MM.1S (cell line): Measurements from ENCODE around the gene GPR150.

ENCODE experiments used
- DNase-seq: peaks from one replicate; pipeline ENCODE4 v3.0.0-alpha.2; 2015
- H2AFZ ChIP-seq: fragments of 300-600 bp; sonication (generic); 2 replicates; pipeline ENCODE4 v1.6.0; 2016; ENCODE audit warnings: antibody characterized with exemption, low read length
- H3F3A ChIP-seq: fragments of 300-600 bp; sonication (generic); 2 replicates; pipeline ENCODE4 v1.6.1; 2016; ENCODE audit warnings: mild to moderate bottlenecking, antibody characterized with exemption, low read length, moderate library complexity, mixed read lengths; ENCODE audit not compliant: insufficient read depth
- H3K27ac ChIP-seq: fragments of 300-600 bp; sonication (generic); 2 replicates; pipeline ENCODE4 v1.5.1; 2016; ENCODE audit warnings: mild to moderate bottlenecking, low read length
- H3K27me3 ChIP-seq: fragments of 300-600 bp; sonication (generic); replicated peaks from 2 replicates; pipeline ENCODE4 v1.6.0; 2016; ENCODE audit warnings: low read length; ENCODE audit not compliant: insufficient read depth
- H3K36me3 ChIP-seq: fragments of 300-600 bp; sonication (generic); replicated peaks from 2 replicates; pipeline ENCODE4 v1.6.1; 2016; ENCODE audit warnings: mild to moderate bottlenecking, low read length, mixed read lengths; ENCODE audit not compliant: insufficient read depth
- H3K4me1 ChIP-seq: fragments of 300-600 bp; sonication (generic); 2 replicates; pipeline ENCODE4 v1.6.1; 2016; ENCODE audit warnings: low read length, mixed read lengths
- H3K4me2 ChIP-seq: fragments of 300-600 bp; sonication (generic); 2 replicates; pipeline ENCODE4 v1.6.0; 2016; ENCODE audit warnings: low read depth, low read length
- H3K4me3 ChIP-seq: fragments of 300-600 bp; sonication (generic); 2 replicates; pipeline ENCODE4 v1.5.1; 2016; ENCODE audit warnings: low read length, mixed read lengths
- H3K79me2 ChIP-seq: fragments of 300-600 bp; sonication (generic); 2 replicates; pipeline ENCODE4 v1.6.1; 2016; ENCODE audit warnings: mixed run types, low read length, mixed read lengths
- H3K9ac ChIP-seq: fragments of 300-600 bp; sonication (generic); 2 replicates; pipeline ENCODE4 v1.6.1; 2016; ENCODE audit warnings: low read length, mixed read lengths
- H3K9me2 ChIP-seq: fragments of 300-600 bp; sonication (generic); replicated peaks from 2 replicates; pipeline ENCODE4 v1.6.1; 2016; ENCODE audit warnings: mild to moderate bottlenecking, low read length, mixed read lengths; ENCODE audit not compliant: insufficient read depth
- H3K9me3 ChIP-seq: fragments of 300-600 bp; sonication (generic); replicated peaks from 2 replicates; pipeline ENCODE4 v1.6.1; 2016; ENCODE audit warnings: mild to moderate bottlenecking, low read length, mixed read lengths; ENCODE audit not compliant: insufficient read depth
- H4K20me1 ChIP-seq: fragments of 300-600 bp; sonication (generic); 2 replicates; pipeline ENCODE4 v1.6.1; 2016; ENCODE audit warnings: mild to moderate bottlenecking, low read length, moderate library complexity, mixed read lengths; ENCODE audit not compliant: insufficient read depth
- EZH2 ChIP-seq: fragments of 300-600 bp; sonication (generic); optimal IDR thresholded peaks from 2 replicates; pipeline ENCODE3; 2017; ENCODE audit warnings: low read depth, mild to moderate bottlenecking, antibody characterized with exemption, low read length, mixed read lengths
- EZH2phosphoT487 ChIP-seq: fragments of 300-600 bp; sonication (generic); IDR thresholded peaks from 2 replicates; pipeline ENCODE4 v1.6.1; 2018; ENCODE audit warnings: antibody characterized with exemption, low read length
- TF ChIP-seq, protein P1 (sequence below): fragments of 300-600 bp; sonication (generic); IDR thresholded peaks from 2 replicates; pipeline ENCODE4 v1.5.1; 2016; ENCODE audit warnings: antibody characterized with exemption, low read length, mixed read lengths

Gene GPR150

DNA sequence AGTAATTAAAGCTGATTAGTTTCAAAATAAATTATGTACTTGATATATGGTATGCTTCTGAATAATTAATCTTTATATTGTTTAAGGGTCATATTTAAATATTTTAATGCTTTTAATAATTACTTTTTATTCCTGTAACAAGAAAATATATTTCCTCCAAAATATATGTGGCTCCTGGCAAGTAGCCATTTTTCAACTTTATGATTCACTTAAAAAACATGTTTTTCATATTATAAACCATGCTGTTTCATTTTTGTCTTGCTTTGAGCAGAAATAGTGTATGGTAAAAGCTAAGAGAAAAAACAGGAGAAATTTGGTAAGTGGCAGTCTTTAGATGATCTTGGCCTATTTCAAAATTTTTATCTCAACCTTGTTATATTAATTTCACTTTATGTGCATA, 48.3 kb downstream of the GPR150 start:
- H3K4me1 ChIP-seq = 0 out of 2 replicates have a peak, but pooled peaks cover 5% of the 10 kb centered on the region
- no peaks in the 10 kb centered on the region for H3K27me3 ChIP-seq
- no peaks in the 10 kb centered on the region for H4K20me1 ChIP-seq
- H3K4me2 ChIP-seq = no peak overlapping the region
- TF ChIP-seq, protein P1, sequence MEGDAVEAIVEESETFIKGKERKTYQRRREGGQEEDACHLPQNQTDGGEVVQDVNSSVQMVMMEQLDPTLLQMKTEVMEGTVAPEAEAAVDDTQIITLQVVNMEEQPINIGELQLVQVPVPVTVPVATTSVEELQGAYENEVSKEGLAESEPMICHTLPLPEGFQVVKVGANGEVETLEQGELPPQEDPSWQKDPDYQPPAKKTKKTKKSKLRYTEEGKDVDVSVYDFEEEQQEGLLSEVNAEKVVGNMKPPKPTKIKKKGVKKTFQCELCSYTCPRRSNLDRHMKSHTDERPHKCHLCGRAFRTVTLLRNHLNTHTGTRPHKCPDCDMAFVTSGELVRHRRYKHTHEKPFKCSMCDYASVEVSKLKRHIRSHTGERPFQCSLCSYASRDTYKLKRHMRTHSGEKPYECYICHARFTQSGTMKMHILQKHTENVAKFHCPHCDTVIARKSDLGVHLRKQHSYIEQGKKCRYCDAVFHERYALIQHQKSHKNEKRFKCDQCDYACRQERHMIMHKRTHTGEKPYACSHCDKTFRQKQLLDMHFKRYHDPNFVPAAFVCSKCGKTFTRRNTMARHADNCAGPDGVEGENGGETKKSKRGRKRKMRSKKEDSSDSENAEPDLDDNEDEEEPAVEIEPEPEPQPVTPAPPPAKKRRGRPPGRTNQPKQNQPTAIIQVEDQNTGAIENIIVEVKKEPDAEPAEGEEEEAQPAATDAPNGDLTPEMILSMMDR = no peak
- TF ChIP-seq EZH2 (no peak), EZH2phosphoT487 (no peak)
- H3K79me2 ChIP-seq = no peaks in the 10 kb centered on the region
- H3K9me2 ChIP-seq = no peaks in the 10 kb centered on the region
- no peak overlapping the region for H3K27ac ChIP-seq
- H3K36me3 ChIP-seq = no peaks in the 10 kb centered on the region
- no peaks in the 10 kb centered on the region for H3F3A ChIP-seq
- no peak overlapping the region for H3K4me3 ChIP-seq
- no peaks in the 10 kb centered on the region for H3K9me3 ChIP-seq
- no peak for DNase-seq
- H3K9ac ChIP-seq = no peak overlapping the region
- no peak overlapping the region for H2AFZ ChIP-seq

DNA sequence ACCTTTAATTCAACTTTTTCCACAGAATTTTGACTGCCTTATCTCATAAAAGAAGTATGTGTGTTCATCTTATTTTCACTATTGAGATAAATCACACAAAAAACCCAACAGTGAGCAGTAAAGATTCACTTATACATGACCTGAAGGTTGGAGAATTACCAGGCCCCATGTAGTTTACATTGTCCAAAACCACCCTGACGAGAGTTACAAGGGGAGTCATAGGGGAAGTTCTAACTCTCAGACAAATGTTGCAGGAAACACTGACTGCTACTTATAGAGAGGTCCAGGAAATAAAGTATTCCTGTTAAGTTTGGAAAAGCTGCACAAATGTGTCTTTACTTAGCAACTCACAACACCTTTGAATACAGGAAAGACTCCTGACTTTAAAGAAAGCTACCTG, 48.8 kb downstream of the GPR150 start:
- Histone ChIP-seq H4K20me1 (no peaks in the 10 kb centered on the region), H3K79me2 (no peaks in the 10 kb centered on the region), H2AFZ (no peak overlapping the region), H3K9me2 (no peaks in the 10 kb centered on the region), H3F3A (no peaks in the 10 kb centered on the region), H3K36me3 (no peaks in the 10 kb centered on the region), H3K4me1 (0 out of 2 replicates have a peak, but pooled peaks cover 5% of the 10 kb centered on the region), H3K4me2 (no peak overlapping the region), H3K9me3 (no peaks in the 10 kb centered on the region), H3K9ac (no peak overlapping the region), H3K4me3 (no peak overlapping the region), H3K27ac (no peak overlapping the region), H3K27me3 (no peaks in the 10 kb centered on the region)
- DNase-seq = no peak
- TF ChIP-seq EZH2 = no peak
- TF ChIP-seq, protein P1 = no peak
- no peak for TF ChIP-seq EZH2phosphoT487

DNA sequence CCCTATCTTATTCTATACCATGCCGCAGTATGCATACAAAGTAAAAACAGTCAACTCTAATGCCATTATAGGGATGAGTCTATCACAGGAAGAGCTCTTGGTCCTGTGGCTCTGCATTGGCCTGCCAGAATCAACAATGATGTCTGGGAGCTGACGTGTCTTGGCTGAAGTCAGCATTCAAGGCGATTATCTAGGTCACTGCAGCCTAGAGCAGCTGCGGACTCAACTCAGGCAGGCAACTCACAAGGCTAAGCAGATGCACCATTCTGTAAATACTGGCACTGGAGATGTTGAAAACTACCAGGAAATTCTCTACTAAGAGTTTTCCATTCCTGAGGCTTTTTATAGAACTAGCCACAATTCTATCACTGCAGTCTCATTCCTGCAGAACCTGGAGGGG, 49.7 kb downstream of the GPR150 start:
- H2AFZ ChIP-seq = no peak overlapping the region
- H3K79me2 ChIP-seq = no peaks in the 10 kb centered on the region
- no peaks in the 10 kb centered on the region for H3K9me2 ChIP-seq
- H3K4me2 ChIP-seq = no peak overlapping the region
- no peaks in the 10 kb centered on the region for H3K9me3 ChIP-seq
- no peak for DNase-seq
- H3K27me3 ChIP-seq = no peaks in the 10 kb centered on the region
- no peaks in the 10 kb centered on the region for H3K36me3 ChIP-seq
- TF ChIP-seq EZH2phosphoT487 = no peak
- no peak overlapping the region for H3K9ac ChIP-seq
- no peaks in the 10 kb centered on the region for H3F3A ChIP-seq
- H3K27ac ChIP-seq = no peak overlapping the region
- H3K4me1 ChIP-seq = 0 out of 2 replicates have a peak, but pooled peaks cover 1% of the 10 kb centered on the region
- H4K20me1 ChIP-seq = no peaks in the 10 kb centered on the region
- no peak overlapping the region for H3K4me3 ChIP-seq

DNA sequence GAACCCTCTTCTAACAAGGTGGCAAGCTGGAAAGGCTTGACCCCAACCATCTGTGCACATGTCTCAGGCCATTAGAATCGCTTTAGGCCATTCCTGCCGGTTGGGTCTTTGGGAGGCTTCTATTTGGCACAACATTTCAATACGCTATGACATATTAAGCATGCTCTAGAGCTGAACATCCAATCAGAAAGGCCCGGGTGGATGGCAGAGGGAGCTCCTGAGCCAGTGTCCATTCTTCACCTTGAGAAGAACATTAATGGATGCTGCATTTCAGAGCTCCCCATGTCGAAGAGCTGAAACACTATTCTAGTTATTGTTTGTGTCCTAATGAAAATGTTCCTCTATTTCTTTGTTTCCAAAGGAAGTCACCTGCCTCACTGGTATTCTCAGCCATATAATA, 50.1 kb downstream of the GPR150 start:
- H3K4me1 ChIP-seq = no peaks in the 10 kb centered on the region
- no peak overlapping the region for H3K27ac ChIP-seq
- H3K4me3 ChIP-seq = no peak overlapping the region
- no peaks in the 10 kb centered on the region for H3K27me3 ChIP-seq
- H4K20me1 ChIP-seq = no peaks in the 10 kb centered on the region
- no peak overlapping the region for H2AFZ ChIP-seq
- no peak overlapping the region for H3K4me2 ChIP-seq
- no peaks in the 10 kb centered on the region for H3K9me3 ChIP-seq
- TF ChIP-seq EZH2phosphoT487 (no peak), EZH2 (no peak)
- TF ChIP-seq, protein P1 = no peak
- H3F3A ChIP-seq = no peaks in the 10 kb centered on the region
- no peaks in the 10 kb centered on the region for H3K9me2 ChIP-seq
- DNase-seq = no peak
- H3K9ac ChIP-seq = no peak overlapping the region
- H3K36me3 ChIP-seq = no peaks in the 10 kb centered on the region
- no peaks in the 10 kb centered on the region for H3K79me2 ChIP-seq
